Suppressor macrophage treated with lipopolysaccharide for 1 hour (primary cell): Measurements from ENCODE around the gene TTC5.
"Not testable (repeated sequence)": the region's sequence is repeated elsewhere in the genome, so short reads cannot be mapped to it uniquely, and the experiment has no call there.

Experiments
- DNase-seq, 3 donors: peaks; one replicate each; pipeline ENCODE4 v3.0.0-alpha.2; 2020 to 2022

Gene TTC5, protein sequence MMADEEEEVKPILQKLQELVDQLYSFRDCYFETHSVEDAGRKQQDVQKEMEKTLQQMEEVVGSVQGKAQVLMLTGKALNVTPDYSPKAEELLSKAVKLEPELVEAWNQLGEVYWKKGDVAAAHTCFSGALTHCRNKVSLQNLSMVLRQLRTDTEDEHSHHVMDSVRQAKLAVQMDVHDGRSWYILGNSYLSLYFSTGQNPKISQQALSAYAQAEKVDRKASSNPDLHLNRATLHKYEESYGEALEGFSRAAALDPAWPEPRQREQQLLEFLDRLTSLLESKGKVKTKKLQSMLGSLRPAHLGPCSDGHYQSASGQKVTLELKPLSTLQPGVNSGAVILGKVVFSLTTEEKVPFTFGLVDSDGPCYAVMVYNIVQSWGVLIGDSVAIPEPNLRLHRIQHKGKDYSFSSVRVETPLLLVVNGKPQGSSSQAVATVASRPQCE

DNA sequence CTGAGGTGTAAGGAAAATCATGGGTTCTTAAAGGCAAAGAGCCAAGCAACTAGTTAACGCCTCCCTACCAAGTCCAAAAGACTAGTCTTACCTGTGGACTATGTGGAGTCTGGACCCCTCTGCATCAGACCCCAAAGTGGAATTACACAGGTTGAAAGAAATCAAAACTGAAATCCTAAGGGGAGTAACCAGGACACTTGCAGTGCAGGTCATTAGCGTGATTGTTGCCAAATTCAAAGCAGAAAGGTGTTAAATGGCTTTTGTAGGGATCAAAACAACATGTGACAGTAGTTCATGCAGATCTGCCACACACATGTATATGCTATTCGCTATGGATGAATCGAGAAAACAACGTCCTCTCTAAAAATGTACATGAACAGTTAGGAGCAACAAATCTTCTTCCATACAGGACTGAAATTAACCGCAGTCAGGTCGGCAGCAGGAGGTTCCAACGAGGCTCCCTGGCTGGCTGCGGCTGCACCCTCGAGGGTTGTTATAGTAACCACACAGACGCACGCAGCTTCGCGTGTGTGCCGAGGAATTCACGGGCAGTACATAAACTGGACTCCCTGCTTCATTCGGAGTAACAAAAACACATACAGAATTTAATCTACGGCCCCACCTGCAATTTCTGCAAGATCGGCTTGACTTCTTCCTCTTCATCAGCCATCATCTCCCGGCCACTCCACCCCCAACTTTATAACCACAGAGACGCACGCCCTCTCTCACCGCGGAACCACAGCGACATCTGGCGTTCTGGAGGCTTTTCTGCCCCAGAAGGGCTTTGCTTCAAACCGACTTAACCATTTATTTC is at the start of gene TTC5:
TTC5 (minus strand) TSS at position 687 of the 814 bp plus-strand sequence; CDS start at position 673, 14 bp downstream.
- peak; percentile 88 to 93 (median 93) for DNase-seq

DNA sequence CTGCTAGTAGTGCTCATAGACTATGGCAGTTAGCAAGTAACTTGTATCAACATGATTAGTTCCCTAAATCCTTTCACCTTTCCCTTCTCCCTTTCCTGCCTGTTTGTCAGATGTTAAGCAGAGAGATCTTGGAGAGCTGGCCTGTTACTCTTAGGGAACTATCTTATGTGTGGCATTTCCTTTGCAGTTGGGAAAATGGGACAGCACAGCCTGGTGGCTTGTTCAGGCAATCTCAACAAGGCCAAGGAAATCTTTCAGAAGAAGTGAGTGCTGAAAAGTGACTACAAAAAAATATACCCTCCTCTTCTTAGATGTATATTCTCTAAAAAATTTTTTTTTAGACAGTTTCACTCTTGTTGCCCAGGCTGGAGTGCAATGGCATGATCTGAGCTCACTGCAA is 45.1 kb upstream of the TTC5 start:
- DNase-seq: peak in 1 of 3 donors; percentile 13

- DNase-seq: no peak
Measured at GRCh38 chr14:20350282-20350681, 44.5 kb upstream of the TTC5 start.

- DNase-seq: no peak
Measured at GRCh38 chr14:20347747-20348146, 42.0 kb upstream of the TTC5 start.

DNA sequence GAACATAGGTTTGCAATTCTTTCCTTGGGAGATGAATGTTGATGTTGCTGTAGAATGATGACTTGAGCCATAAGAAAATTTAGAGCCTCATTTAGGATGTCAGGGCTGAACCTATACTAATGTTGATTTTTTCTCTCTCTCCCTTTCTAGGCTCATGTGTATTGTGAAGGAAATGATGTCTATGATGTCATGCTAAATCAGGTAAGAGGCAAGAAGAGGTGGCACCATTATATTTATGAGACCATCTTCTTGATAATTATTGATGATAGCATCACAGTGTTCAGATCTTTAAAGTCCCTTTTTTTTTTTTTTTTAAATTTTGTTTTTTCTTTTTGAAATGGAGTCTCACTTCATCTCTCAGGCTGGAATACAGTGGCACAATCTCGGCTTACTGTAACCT is 41.0 kb upstream of the TTC5 start:
- DNase-seq: no peak

DNA sequence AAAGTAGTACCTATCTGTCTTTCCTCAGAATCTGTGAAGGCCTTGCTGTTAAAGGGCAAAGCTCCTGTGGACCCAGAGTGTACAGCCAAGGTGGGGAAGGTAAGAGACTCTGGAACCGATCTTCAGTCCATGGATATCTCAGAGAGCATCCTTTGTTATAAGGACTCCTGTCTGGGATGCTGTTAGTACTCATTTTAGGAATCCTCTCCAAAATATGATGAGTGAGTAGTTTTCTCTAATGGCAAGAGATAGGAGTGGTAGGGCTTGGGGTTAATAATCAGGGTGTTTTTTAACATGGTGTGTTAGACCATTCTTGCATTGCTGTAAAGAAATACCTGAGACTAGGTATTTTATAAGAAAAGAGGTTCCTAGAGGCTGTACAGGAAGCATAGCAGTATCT is 39.6 kb upstream of the TTC5 start:
- DNase-seq: no peak

DNA sequence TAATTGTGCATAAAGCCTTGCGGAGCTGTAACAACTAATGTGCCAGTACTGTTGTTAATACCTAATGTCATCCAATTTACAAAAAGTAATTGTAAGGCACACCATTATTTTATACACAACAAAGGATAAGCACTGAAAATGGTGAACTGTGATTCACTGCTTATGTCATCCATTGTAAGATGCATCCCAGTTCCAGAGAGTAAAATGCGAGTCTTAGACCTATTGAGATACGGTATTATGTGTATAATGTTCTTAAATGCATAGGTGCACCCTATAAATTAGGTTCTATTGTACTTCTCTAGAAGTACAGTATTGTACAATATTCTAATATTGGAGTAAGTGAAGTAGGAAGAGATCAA is 38.1 kb upstream of the TTC5 start:
- DNase-seq: peak; percentile 17 to 56 (median 51)

DNA sequence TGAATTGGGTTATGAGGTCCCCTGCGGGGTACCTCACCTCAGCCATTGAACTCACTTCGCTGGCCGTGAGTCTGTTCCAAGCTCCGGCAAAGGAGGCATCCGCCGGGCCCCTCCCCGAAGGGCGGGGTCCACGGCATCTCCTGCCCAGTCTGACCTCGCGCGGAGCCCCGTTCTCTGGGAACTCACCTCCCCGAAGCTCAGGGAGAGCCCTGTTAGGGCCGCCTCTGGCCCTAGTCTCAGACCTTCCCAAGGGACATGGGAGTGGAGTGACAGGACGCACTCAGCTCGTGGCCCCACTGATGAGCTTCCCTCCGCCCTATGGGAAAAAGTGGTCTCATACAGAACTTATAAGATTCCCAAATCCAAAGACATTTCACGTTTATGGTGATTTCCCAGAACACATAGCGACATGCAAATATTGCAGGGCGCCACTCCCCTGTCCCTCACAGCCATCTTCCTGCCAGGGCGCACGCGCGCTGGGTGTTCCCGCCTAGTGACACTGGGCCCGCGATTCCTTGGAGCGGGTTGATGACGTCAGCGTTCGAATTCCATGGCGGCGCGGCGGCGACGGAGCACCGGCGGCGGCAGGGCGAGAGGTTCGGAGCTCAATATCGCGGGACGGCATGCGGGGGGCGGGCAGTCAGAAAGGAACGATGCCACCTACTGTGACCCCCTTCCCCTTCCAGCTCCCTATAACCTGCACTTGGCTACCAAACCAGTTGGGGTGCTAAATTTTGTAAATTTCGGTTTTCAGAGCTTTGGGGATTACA is 37.5 kb upstream of the TTC5 start, which contains the start of gene PARP2:
PARP2 (plus strand) TSS at position 544 of the 770 bp plus-strand sequence; CDS start at position 551, 7 bp downstream.
- peak; percentile 99 for DNase-seq

DNA sequence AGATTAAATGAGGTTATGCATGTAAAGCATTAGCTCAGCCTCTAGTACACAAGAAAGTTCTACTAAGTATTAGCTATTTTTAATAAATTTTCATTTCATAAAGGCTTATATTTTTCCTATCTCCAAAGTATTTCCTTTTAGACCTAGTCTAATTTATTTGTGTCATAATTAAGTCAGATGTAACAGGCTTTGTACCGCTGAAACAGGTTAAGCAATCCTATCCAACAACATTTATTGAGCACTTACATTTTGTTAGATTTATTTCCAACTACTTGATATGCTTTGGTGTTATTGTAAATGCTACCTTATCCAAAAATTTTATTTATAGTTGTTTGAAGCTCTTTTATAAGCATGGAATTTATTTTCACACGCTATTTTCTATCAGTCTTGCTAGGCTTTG is 35.9 kb upstream of the TTC5 start:
- DNase-seq: no peak

- not testable (repeated sequence) for DNase-seq
Measured at GRCh38 chr14:20341032-20341431, 35.3 kb upstream of the TTC5 start.

DNA sequence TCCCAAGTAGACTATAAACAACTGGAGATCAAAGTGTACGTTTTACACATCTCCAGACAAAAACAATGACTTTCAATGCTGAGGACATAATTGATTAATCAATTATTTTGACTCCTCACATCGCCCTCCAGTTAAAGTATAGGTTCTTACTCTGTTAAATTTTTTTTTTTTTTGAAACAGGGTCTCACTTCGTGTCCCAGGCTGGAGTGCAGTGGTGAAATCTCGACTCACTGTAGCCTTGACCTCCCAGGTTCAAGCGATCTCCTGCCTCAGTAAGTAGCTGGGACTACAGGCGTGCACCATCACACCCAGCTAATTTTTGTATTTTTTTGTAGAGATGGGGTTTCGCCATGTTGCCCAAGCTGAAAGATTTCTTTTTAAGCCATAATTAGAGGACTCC is 28.3 kb upstream of the TTC5 start:
- DNase-seq: no peak

DNA sequence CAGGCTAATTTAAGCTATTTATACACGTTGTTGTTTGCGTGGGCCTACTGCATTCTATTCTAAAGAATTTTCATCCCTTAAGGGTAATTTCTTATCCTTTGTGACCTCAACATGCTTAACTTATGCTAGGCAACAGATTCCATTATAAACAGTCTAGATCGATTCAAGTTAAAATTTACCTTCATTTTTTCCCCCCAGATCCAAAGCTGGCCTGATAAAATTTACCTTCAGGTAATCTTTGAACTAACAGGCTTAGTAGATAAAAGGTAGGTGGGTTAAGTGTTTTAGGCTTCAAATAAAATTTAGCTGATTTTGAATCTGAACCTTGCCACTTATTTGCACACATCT is 27.7 kb upstream of the TTC5 start:
- DNase-seq: no peak

DNA sequence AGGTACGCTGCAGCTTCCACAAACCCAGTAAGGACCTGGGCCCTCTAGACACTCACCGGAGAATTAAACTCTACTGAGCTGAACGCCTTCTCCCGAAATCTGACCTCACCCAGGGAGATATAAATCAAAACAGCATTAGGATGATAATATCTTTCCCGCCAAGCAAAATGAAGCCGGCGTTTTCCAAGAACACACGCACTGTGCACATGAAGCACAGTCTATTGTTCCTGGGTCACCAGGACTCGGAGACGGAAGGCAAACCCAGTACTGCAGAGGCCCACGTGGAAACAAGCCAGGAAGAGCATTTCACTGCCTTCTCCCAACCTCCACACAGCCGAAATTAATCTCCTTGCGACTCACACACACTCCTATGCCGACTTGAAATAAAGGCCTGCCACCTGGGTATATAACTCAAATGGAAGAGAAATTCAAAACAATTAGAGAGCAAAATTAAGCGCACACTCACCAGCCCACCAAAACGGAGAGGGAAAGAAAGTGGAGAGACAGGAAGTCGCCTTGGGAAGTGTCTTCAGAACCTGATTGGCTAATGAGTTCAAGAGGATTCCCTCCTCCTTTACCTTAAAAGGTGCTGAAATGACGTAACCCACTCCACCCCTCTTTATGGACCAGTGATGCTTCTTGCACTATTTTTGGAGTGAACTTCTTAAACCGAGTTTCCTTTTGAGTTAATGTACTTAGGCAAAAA is 27.2 kb upstream of the TTC5 start, which contains the start of gene CCNB1IP1:
CCNB1IP1 (minus strand) TSS at position 492 of the 706 bp plus-strand sequence. CDS start 16,756 bp downstream, outside the sequence.
- DNase-seq: peak; percentile 57 to 68 (median 66)

- no peak for DNase-seq
Measured at GRCh38 chr14:20332431-20332787, 26.7 kb upstream of the TTC5 start.

- DNase-seq: no peak
Measured at GRCh38 chr14:20331053-20331613, 25.4 kb upstream of the TTC5 start.

GRCh38 chr14:20329355-20329754 is 23.6 kb upstream of the TTC5 start:
- no peak for DNase-seq

DNA sequence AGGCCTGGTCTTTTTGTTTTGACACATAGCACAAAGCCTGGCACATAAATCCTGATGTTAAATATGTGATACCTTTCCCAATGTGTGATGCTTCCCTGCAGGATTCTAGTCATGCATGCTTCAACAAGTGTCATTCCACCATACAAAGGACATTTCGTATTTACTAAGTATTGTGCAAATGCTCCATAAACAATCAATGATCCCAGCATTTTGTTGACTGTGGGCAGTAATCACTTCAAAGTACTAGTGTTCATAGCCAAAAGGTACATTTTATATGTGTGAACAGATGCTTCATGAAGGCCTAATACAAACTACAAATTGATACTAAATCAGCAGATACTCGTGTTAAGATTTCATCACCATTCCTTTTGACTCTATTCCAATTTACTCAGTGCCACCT is 23.0 kb upstream of the TTC5 start:
- no peak for DNase-seq

GRCh38 chr14:20327005-20327869 is 21.5 kb upstream of the TTC5 start:
- peak; percentile 67 to 87 (median 83) for DNase-seq

DNA sequence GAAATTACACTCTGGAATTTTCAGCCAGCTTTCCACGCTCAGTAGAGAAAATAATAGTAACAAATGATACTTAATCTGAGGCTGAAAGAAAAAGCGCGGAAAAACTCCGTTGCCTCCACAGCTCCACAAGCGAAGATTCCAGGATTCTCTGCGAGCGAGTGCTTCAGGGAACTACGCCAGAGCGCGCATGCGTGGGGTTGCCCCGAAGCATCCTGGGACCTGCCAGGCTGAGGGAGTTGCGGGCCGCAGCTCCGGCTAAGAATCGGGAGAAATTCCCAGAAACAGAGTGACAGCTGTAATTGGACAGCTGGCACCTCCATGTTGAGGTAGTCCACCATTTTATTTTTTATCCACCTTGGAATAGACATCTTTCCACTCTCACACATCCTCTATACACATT is 12.0 kb upstream of the TTC5 start:
- DNase-seq: no peak

DNA sequence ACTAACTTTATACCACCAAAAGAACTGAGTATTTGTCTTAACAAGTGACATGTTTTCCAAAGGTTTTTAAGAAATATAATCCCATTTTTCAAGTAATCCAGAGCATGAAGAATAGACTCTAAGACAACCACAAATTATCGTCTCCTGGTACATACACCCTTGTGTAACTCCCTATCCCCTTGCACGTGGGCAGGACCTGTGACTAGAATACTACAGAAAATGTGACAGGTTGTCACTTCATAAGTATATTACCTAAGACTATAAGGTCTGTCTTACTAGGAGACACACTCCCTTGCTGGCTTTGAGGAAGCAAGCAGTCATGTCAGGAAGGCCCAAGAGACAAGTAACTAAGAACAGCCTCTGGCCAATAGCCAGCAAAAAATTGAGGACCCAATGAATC is 8.3 kb upstream of the TTC5 start:
- DNase-seq: no peak

DNA sequence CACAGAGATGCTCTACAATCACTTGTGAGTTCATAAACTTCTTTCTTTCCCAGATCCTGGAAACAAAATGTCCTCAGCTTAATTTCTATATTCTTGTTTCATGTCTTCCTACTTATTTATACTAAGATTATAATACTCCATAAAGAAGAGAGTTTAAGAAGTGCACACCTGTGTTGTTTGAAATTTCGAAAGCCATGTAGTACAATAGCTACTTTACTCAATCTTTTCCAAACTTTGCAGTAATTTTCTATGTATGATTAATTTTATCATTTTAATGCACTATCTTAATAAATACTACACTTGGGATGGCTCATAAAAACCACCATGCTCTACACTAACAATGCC is 300 bp upstream of the TTC5 start:
- no peak for DNase-seq
